HG02588 (cell line): ENCODE measurements around the gene KIAA1328.

Experiments used
- ATAC-seq: cut with Tn5 transposase; IDR thresholded peaks from one replicate; pipeline ENCODE4 v1.9.1; 2021; ENCODE audit warnings: mild to moderate bottlenecking, moderate library complexity; ENCODE audit not compliant: unreplicated experiment

The KIAA1328 gene

DNA sequence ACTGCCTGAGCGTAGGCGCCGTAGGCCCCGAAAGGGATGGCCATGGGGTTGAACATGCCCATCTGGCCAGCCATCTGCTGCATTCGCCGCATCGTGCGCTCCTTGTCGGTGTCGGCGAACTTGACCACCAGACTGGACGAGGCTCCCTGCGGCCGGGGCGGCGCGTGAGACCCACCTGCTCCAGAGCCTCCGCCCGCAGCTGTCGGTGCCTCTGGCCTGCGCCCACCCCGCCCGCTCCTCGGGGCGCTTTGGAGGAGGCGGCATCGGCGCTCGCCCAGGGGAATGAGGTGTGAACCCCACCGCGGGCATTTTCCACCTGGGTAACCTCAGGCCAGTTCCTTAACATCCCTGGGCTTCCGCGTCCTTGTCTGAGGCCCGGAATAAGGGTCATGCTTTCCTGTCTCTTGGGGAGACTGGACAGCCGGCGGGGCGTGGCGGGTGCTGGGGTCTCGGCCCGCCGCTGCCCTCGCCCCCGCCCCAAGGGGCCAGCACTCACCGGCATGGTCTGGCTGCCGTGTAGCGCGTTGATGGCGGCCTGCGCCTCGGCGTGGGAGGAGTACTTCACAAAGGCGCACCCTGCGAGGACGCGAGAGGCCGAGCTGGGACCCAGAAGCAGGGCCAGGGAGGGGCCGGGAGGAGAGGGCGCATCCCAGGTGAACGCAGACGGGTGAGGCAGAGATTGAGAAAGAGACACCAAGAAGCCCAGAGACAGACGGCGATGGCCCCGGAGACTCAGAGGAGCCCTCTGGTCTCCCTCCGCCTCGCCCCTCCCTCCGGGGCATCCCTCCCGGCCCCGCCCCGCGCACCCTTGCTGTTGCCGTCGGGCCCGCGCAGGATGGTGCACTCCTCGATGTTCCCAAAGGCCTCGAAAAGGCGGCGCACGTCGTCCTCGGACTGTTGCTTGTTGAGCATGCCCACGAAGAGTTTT, 445.6 kb downstream of the KIAA1328 start:
- ATAC-seq, result no peak

DNA sequence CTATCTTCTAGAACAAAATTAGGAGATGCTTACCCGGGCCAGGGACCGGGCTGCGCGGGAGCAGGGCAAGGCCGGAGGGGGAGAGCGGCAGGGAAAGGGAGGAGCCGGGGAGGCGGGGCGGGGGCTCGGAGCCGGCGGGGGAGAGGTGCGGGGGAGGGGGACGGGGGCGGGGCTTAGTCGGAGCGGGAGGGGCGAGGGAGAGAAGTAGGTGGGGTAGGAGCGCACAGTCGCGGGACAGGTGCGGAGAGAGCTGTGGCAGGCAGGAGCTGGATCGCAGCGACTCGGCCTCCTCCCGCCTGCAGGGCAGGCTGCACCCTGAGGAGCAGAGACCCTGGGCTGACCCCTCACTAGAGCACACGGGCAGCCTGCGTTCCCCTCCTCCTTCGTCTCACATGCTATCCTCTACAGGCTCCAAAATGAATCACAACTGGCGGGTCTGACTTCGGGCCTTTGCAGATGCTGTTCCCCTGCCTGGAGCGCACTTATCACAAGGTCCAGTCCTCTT, 446.4 kb downstream of the KIAA1328 start:
- ATAC-seq, result no peak

DNA sequence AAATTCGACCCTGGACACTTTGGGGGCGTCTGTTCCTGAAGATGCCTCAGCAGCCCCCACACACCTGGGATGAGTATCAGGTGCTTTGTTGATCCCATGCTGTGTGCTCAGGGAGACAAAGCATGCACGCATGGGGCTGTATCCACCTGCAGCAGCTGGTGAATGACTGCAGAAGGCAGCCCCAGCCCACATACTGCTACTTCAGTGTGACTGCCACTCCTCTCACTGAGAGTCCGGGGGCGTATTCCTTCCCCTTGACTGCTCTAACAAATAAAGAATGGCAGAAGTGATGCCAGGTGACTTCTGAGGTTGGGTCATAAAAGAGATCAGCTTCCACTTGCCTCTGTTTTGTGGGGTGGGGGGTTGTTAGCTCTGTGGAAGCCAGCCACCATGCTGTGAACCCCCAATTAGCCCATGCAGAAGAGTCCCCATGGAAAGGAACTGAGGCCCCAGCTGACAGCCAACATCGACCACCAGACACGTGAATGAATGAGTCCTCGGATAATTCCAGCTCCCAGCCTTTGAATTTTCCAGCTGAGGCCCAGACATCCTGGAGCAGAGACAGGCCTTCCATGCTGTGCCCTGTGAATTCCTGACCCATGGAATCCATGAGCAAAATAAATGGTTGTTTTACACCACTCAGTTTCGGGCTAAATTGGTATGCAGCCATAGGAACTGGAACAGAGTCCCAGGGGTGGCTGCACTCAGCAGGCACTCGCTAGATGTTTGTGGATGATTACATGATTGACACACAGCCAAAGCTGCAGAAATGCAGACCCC, 447.4 kb downstream of the KIAA1328 start:
- no peak for ATAC-seq

DNA sequence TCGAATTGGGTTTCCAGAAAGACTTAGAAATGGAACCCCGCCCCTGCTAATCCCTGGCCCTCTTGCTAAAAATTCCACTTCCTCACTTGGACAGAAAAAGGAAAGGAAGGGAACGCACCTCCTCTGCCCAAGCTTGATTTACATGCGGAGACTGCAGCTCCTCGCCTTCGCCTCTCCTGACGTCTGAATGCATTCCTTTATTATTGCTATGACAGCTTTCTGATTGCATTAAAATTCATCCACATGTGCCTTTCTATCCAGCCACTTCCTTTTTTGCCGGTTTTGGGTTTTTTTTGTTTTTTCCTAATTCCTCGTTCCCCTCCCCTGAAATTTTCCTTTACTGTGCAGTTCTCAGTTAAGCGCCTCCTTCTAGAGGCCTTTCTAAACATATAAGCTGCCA, 448.9 kb downstream of the KIAA1328 start:
- ATAC-seq, result no peak
